Keratinocyte (primary cell): ENCODE results near the gene CCDC158. TPM values are rescaled to one million over a fixed set of nuclear protein-coding genes. Genes with fewer than 3 reads are reported as not detected.

Experiments used
- DNase-seq: peaks from one replicate; pipeline ENCODE4 v3.0.0-alpha.2; 2011; ENCODE audit warnings: low read depth, missing footprints, low spot score
- FAIRE-seq: peaks from 2 replicates; lab custom pipeline; 2011; peaks lifted over from hg19 to GRCh38; lab: Jason Lieb, UNC
- H2AFZ ChIP-seq: 2 replicates; pipeline ENCODE4 v1.6.0; 2012; ENCODE audit warnings: low read length, control low read depth, inconsistent platforms; ENCODE audit not compliant: control insufficient read depth
- H3K27ac ChIP-seq: 2 replicates; pipeline ENCODE4 v1.5.1; 2011; ENCODE audit warnings: low read length; ENCODE audit not compliant: control insufficient read depth, insufficient read depth
- H3K27me3 ChIP-seq: 3 replicates; pipeline ENCODE4 v1.6.0; 2011; ENCODE audit warnings: low read length; ENCODE audit not compliant: control insufficient read depth, insufficient read depth; ENCODE audit errors: extremely low read depth
- H3K36me3 ChIP-seq, 2 experiments: 2 replicates in 1 of 2; 3 replicates in 1 of 2; pipeline ENCODE4 v1.5.1; 2011; ENCODE audit warnings: low read length in 2 of 2, mild to moderate bottlenecking in 1 of 2; ENCODE audit not compliant: control insufficient read depth in 2 of 2, insufficient read depth in 2 of 2; ENCODE audit errors: extremely low read depth in 1 of 2
- H3K4me1 ChIP-seq: 3 replicates; pipeline ENCODE4 v1.5.1; 2011; ENCODE audit warnings: low read length; ENCODE audit not compliant: control insufficient read depth, insufficient read depth; ENCODE audit errors: extremely low read depth
- H3K4me2 ChIP-seq: 3 replicates; pipeline ENCODE4 v1.6.0; 2011; ENCODE audit warnings: low read depth, low read length; ENCODE audit not compliant: control insufficient read depth, insufficient read depth; ENCODE audit errors: extremely low read depth
- H3K4me3 ChIP-seq, 3 experiments: fragments of 200-600 bp in 1 of 3; sonication (generic) in 1 of 3; 2 replicates in 2 of 3; 3 replicates in 1 of 3; pipeline ENCODE4 v1.5.1; 2011 to 2016; ENCODE audit warnings: low read length in 3 of 3, mild to moderate bottlenecking in 3 of 3, control low read depth in 2 of 3, inconsistent platforms in 1 of 3, low read depth in 1 of 3, mixed read lengths in 1 of 3, mixed run types in 1 of 3, moderate library complexity in 1 of 3; ENCODE audit not compliant: control insufficient read depth in 2 of 3, insufficient read depth in 2 of 3; ENCODE audit errors: extremely low read depth in 1 of 3
- H3K79me2 ChIP-seq: 2 replicates; pipeline ENCODE4 v1.6.0; 2012; ENCODE audit warnings: low read length; ENCODE audit not compliant: control insufficient read depth, insufficient read depth
- H3K9ac ChIP-seq: 3 replicates; pipeline ENCODE4 v1.6.0; 2011; ENCODE audit warnings: low read length; ENCODE audit not compliant: control insufficient read depth, insufficient read depth; ENCODE audit errors: extremely low read depth
- H3K9me1 ChIP-seq: 3 replicates; pipeline ENCODE4 v1.6.0; 2011; ENCODE audit warnings: low read length; ENCODE audit not compliant: control insufficient read depth, insufficient read depth; ENCODE audit errors: extremely low read depth
- H3K9me3 ChIP-seq: 2 replicates; pipeline ENCODE4 v1.5.1; 2012; ENCODE audit warnings: low read depth, low read length; ENCODE audit not compliant: control insufficient read depth
- H4K20me1 ChIP-seq: 3 replicates; pipeline ENCODE4 v1.6.0; 2011; ENCODE audit warnings: low read length; ENCODE audit not compliant: control insufficient read depth, insufficient read depth; ENCODE audit errors: extremely low read depth
- CTCF ChIP-seq, 3 experiments: IDR thresholded peaks in 1 of 3; conservative IDR thresholded peaks in 1 of 3; optimal IDR thresholded peaks in 1 of 3; 2 replicates in 2 of 3; 3 replicates in 1 of 3; pipeline versions ENCODE3 to v1.5.1; 2011; ENCODE audit warnings: low read length in 3 of 3, mild to moderate bottlenecking in 3 of 3, moderate library complexity in 2 of 3, control low read depth in 1 of 3, inconsistent platforms in 1 of 3; ENCODE audit not compliant: insufficient read depth in 2 of 3; ENCODE audit errors: extremely low read depth in 1 of 3
- EZH2 ChIP-seq: IDR thresholded peaks from one replicate; pipeline ENCODE4 v1.6.1; 2012; ENCODE audit warnings: inconsistent platforms, mild to moderate bottlenecking, low read length, moderate library complexity
- dilution Hi-C: fragments of 300-500 bp; cut with MboI; formaldehyde crosslinking; loops from one replicate; pipeline ENCODE4 v1.7.0; 2020; ENCODE audit warnings: low sequenced_read_pairs; ENCODE audit not compliant: extremely low pct_ligation_motif_present
- polyA plus RNA-seq, 5 experiments: library from polyadenylated mRNA; depleted of rRNA in 3 of 5; stranded (reverse) in 3 of 5; stranded (forward) in 1 of 5; unstranded in 1 of 5; fragments of >200 nt; gene quantifications; 1 replicate in 1 of 5; 2 replicates in 3 of 5; 3 replicates in 1 of 5; pipeline versions ENCODE4 v1.2.1 to v1.2.3, GENCODE V29; 2011 to 2012; ENCODE audit warnings: missing spikeins in 2 of 5, low read depth in 1 of 5, low replicate concordance in 1 of 5

The CCDC158 gene
- polyA plus RNA-seq, 1 donor (not counting 4 experiments of a cell fraction or from before 2014, with no cell fraction given), result not detected

GRCh38 chr4:76278583-76278982 is 142.4 kb downstream of the CCDC158 start:
- H3K9ac ChIP-seq, result no peak overlapping the region
- no peaks in the 10 kb centered on the region for H4K20me1 ChIP-seq
- H3K4me1 ChIP-seq, result no peaks in the 10 kb centered on the region
- H3K79me2 ChIP-seq, result no peaks in the 10 kb centered on the region
- H3K9me1 ChIP-seq, result no peaks in the 10 kb centered on the region
- DNase-seq, result no peak
- H2AFZ ChIP-seq, result no peak overlapping the region
- H3K9me3 ChIP-seq, result no peaks in the 10 kb centered on the region
- no peaks in the 10 kb centered on the region for H3K36me3 ChIP-seq
- H3K27ac ChIP-seq, result no peak overlapping the region
- no peak for TF ChIP-seq EZH2
- no peak for TF ChIP-seq CTCF (optimal IDR thresholded peaks at IDR 0.05 in 1 of 3, IDR thresholded peaks at IDR 0.05 in 1 of 3, conservative IDR thresholded peaks at IDR 0.05 in 1 of 3; ENCODE audit: extremely low read depth in 1 of 3, insufficient read depth in 2 of 3, low read length in 3 of 3)
- dilution Hi-C loops, result no loop called here
- no peak overlapping the region for H3K4me2 ChIP-seq
- no peak for FAIRE-seq
- no peaks in the 10 kb centered on the region for H3K27me3 ChIP-seq
- H3K4me3 ChIP-seq, result no peak overlapping the region

DNA sequence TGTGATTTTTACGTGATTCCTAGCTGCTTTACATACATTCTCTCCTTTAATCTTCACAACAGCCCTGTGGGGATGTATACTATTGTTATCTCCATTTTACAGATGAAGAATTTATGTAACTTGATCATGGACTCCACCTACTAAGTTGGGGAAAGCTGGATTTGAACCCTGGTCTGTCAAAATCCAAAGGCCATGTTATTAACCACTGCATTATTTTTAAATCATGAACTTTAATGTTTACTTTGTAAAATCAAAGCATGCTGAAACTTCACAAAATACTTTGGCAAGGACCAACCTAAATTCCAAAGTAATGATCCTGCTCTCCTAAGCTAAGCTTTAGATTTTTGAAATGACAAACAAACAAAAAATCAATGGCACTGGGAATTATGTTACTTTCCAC is 143.3 kb downstream of the CCDC158 start:
- no peak overlapping the region for H3K4me3 ChIP-seq
- H3K27me3 ChIP-seq, result no peaks in the 10 kb centered on the region
- no peaks in the 10 kb centered on the region for H3K9me1 ChIP-seq
- dilution Hi-C loops, result no loop called here
- H3K9ac ChIP-seq, result no peak overlapping the region
- H3K4me2 ChIP-seq, result no peak overlapping the region
- no peak overlapping the region for H2AFZ ChIP-seq
- no peak for FAIRE-seq
- TF ChIP-seq EZH2, result no peak
- no peak for TF ChIP-seq CTCF (optimal IDR thresholded peaks at IDR 0.05 in 1 of 3, IDR thresholded peaks at IDR 0.05 in 1 of 3, conservative IDR thresholded peaks at IDR 0.05 in 1 of 3; ENCODE audit: extremely low read depth in 1 of 3, insufficient read depth in 2 of 3, low read length in 3 of 3)
- H3K4me1 ChIP-seq, result no peaks in the 10 kb centered on the region
- H3K27ac ChIP-seq, result no peak overlapping the region
- no peaks in the 10 kb centered on the region for H3K79me2 ChIP-seq
- H3K9me3 ChIP-seq, result no peaks in the 10 kb centered on the region
- DNase-seq, result no peak
- no peaks in the 10 kb centered on the region for H3K36me3 ChIP-seq
- no peaks in the 10 kb centered on the region for H4K20me1 ChIP-seq
